ENCODE data around the gene TPD52L2.
"Not testable (repeated sequence)": the region's sequence is repeated elsewhere in the genome, so short reads cannot be mapped to it uniquely, and the experiment has no call there.

Gene TPD52L2

GRCh38 chr20:63878899-63879663, 14.0 kb downstream of the TPD52L2 start:
- DNase-seq (ENCODE audit: low read depth in 2 of 2, low spot score in 1 of 2): no peak

- DNase-seq (ENCODE audit: low read depth in 2 of 2, low spot score in 1 of 2): not testable (repeated sequence)
Measured at GRCh38 chr20:63880901-63881300, 15.8 kb downstream of the TPD52L2 start.

GRCh38 chr20:63881451-63882226, 16.6 kb downstream of the TPD52L2 start:
- no peak for DNase-seq (ENCODE audit: low read depth in 2 of 2, low spot score in 1 of 2)

GRCh38 chr20:63882257-63883200, 17.5 kb downstream of the TPD52L2 start:
- no peak for DNase-seq (ENCODE audit: low read depth in 2 of 2, low spot score in 1 of 2)

GRCh38 chr20:63883201-63883593, 18.1 kb downstream of the TPD52L2 start:
- no peak for DNase-seq (ENCODE audit: low read depth in 2 of 2, low spot score in 1 of 2)

GRCh38 chr20:63884506-63885263, 19.6 kb downstream of the TPD52L2 start:
- DNase-seq (ENCODE audit: low read depth in 2 of 2, low spot score in 1 of 2): no peak

- DNase-seq (ENCODE audit: low read depth in 2 of 2, low spot score in 1 of 2): no peak
Measured at GRCh38 chr20:63885264-63886053, 20.4 kb downstream of the TPD52L2 start.

- no peak for DNase-seq (ENCODE audit: low read depth in 2 of 2, low spot score in 1 of 2)
Measured at GRCh38 chr20:63886054-63886419, 21.0 kb downstream of the TPD52L2 start.

GRCh38 chr20:63886921-63887320, 21.9 kb downstream of the TPD52L2 start:
- DNase-seq (ENCODE audit: low read depth in 2 of 2, low spot score in 1 of 2): no peak

GRCh38 chr20:63889241-63890200, 24.5 kb downstream of the TPD52L2 start:
- DNase-seq (ENCODE audit: low read depth in 2 of 2, low spot score in 1 of 2): no peak

- DNase-seq (ENCODE audit: low read depth in 2 of 2, low spot score in 1 of 2): no peak
Measured at GRCh38 chr20:63890201-63890576, 25.1 kb downstream of the TPD52L2 start.

- no peak for DNase-seq (ENCODE audit: low read depth in 2 of 2, low spot score in 1 of 2)
Measured at GRCh38 chr20:63890616-63891015, 25.5 kb downstream of the TPD52L2 start.

GRCh38 chr20:63891061-63892002, 26.3 kb downstream of the TPD52L2 start:
- DNase-seq (ENCODE audit: low read depth in 2 of 2, low spot score in 1 of 2): no peak

- DNase-seq (ENCODE audit: low read depth in 2 of 2, low spot score in 1 of 2): no peak
Measured at GRCh38 chr20:63892402-63892801, 27.3 kb downstream of the TPD52L2 start.

GRCh38 chr20:63893999-63894357, 28.9 kb downstream of the TPD52L2 start:
- DNase-seq (ENCODE audit: low read depth in 2 of 2, low spot score in 1 of 2): no peak

GRCh38 chr20:63894358-63895201, 29.5 kb downstream of the TPD52L2 start, which contains the start of gene DNAJC5:
Gene DNAJC5 (plus strand): TSS chr20:63895126. CDS start chr20:63928346, 33,220 bp downstream.
- peak; percentile 82 to 93 for DNase-seq (ENCODE audit: low read depth in 2 of 2, low spot score in 1 of 2)
